NOMO-1 treated with dmso at 0.1 percent for 144 hours (cell line): ENCODE results near the gene ARHGEF33.

ENCODE experiments used
- DNase-seq: peaks from one replicate; lab custom pipeline; 2025; ENCODE audit not compliant: unreplicated experiment; lab: John Stamatoyannopoulos, UW

The ARHGEF33 gene

GRCh38 chr2:39013871-39014270, 124.2 kb downstream of the ARHGEF33 start:
- DNase-seq: no peak

GRCh38 chr2:39015424-39015823, 125.7 kb downstream of the ARHGEF33 start:
- no peak for DNase-seq

- DNase-seq: no peak
These were observed 127.7 kb downstream of the ARHGEF33 start for GRCh38 chr2:39017334-39017733.

GRCh38 chr2:39018638-39019037, 129.0 kb downstream of the ARHGEF33 start:
- no peak for DNase-seq

- no peak for DNase-seq
These were observed 130.7 kb downstream of the ARHGEF33 start for GRCh38 chr2:39020383-39020782.

- no peak for DNase-seq
These were observed 133.1 kb downstream of the ARHGEF33 start for GRCh38 chr2:39022642-39023235.

GRCh38 chr2:39023649-39024048, 134.0 kb downstream of the ARHGEF33 start:
- no peak for DNase-seq

- DNase-seq: no peak
These were observed 135.2 kb downstream of the ARHGEF33 start for GRCh38 chr2:39024833-39025232.
